ENCODE data around the gene STAU1.
"Not testable (repeated sequence)": the region's sequence is repeated elsewhere in the genome, so short reads cannot be mapped to it uniquely, and the experiment has no call there.

Gene STAU1

DNA sequence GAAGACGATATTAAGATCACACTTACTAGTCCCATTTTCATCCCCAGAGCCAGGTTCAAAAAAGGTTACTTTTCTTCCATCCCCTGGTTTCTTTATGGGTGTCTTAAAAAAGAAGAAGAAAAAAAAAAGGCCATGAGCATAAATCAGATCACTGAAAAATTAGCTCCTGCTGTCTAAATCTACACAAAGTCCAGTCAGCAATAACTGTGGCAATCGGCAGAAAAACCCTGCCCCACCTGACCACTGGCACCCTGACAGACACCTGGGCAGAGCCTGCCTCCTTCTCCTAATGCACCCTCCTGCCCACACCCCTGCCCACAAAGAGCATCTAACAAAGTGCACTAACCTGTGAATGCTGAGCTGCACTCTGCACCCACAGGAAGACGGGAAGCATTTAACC, 69.8 kb downstream of the STAU1 start:
- no peak for DNase-seq (ENCODE audit: low spot score)

DNA sequence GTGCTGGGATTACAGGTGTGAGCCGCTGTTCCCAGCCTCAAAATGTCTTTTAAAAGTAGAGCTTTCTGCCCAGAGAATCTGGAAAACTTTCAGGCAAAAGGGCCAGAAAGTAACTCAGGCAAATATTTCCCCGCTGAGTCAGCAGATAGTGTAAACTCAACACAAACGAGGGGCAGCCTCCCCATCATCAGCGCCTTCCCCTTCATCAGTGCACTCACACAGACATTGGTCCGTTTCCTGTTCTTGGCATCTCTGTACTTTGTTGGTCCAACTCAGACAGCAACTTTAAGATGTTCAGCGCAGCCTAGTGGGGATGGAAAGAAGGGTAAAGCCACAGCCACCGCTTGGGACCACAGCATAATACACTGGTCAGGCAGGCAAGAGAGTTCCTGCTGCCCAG, 72.6 kb downstream of the STAU1 start:
- no peak for DNase-seq (ENCODE audit: low spot score)

- no peak for DNase-seq (ENCODE audit: low spot score)
Observed at GRCh38 chr20:49112596-49113274, 75.4 kb downstream of the STAU1 start.

- DNase-seq (ENCODE audit: low spot score) = no peak
Observed at GRCh38 chr20:49110767-49111694, 77.1 kb downstream of the STAU1 start.

DNA sequence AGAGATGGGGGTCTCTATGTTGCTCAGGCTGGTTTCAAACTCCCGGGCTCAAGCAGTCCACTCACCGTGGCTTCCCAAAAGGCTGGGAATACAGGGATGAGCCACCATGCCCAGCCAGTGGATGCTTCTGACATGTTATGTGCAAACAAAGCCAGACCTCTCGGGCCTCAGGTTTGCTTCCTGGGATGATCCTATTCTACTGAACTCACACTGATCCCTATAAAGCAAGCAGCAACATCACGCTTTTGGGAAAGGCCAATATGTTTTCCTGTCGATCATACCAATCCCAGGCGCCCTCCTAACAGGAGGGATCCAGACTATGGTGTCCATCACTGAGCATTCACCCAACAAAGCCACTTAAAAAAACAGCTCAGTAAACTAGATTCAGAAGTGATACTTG, 81.8 kb downstream of the STAU1 start:
- no peak for DNase-seq (ENCODE audit: low spot score)

DNA sequence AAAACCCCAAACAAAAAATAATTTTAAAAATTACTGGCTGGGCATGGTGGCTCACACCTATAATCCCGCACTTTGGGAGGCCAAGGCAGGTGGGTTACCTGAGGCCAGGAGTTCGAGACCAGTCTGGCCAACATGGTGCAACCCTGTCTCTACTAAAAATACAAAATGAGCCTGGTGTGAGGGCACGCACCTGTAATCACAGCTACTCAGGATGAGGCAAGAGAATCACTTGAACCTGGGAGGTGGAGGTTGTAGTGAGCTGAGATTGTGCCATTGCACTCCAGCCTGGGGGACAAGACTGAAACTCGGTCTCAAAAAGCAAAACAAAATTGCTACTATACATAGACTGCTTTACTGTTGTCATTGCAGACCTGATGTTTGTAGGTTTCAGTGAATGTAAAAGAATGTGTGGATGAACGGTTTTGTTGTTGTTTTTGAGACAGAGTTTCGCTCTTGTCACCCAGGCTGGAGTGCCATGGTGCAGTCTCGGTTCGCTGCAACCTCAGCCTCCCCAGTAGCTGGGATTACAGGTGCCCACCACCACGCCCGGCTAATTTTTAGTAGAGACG, 83.1 kb downstream of the STAU1 start:
- DNase-seq (ENCODE audit: low spot score) = not testable (repeated sequence)

- DNase-seq (ENCODE audit: low spot score) = no peak
Observed at GRCh38 chr20:49104365-49104648, 83.8 kb downstream of the STAU1 start.

- no peak for DNase-seq (ENCODE audit: low spot score)
Observed at GRCh38 chr20:49103647-49104364, 84.3 kb downstream of the STAU1 start.

GRCh38 chr20:49103019-49103418, 85.1 kb downstream of the STAU1 start:
- DNase-seq (ENCODE audit: low spot score) = no peak

DNA sequence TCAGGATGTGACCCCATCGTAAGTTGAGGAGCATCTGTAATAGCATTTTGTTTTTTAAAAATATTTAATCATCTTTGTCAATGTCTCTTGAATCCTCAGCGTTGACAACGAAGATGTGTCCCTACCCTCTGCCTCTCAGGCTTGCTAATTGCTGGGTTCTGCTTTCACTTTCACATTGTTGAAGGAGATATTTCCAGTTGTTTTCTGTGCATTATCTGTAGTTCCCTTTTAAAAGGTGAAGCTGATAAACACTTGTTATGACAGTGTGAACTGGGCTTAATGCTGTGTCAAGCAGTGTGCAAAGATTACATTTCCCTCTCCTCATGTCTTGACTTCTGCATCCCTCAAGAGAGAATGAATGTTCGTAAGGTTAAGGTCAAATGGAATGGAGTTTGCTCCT, 87.2 kb downstream of the STAU1 start:
- no peak for DNase-seq (ENCODE audit: low spot score)

- DNase-seq (ENCODE audit: low spot score) = not testable (repeated sequence)
Observed at GRCh38 chr20:49100292-49100691, 87.8 kb downstream of the STAU1 start.

- DNase-seq (ENCODE audit: low spot score) = no peak
Observed at GRCh38 chr20:49099011-49099410, 89.1 kb downstream of the STAU1 start.

DNA sequence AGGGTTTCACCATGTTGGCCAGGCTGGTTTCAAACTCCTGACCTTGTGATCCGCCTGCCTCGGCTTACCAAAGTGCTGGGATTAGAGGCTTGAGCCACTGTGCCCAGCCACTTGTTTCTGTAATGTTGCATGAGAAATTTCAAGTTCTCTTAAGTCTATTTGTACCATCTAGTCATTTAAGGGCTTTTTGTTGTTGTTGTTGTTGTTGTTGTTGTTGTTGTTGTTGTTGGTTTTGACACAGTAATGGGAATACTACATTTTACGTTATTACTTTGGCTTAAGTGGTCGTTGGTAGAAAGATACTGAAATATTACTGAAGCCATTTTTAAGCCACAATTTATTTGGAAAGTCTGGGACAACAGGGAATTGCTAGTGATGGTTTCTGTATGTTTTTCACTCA, 90.0 kb downstream of the STAU1 start:
- no peak for DNase-seq (ENCODE audit: low spot score)

DNA sequence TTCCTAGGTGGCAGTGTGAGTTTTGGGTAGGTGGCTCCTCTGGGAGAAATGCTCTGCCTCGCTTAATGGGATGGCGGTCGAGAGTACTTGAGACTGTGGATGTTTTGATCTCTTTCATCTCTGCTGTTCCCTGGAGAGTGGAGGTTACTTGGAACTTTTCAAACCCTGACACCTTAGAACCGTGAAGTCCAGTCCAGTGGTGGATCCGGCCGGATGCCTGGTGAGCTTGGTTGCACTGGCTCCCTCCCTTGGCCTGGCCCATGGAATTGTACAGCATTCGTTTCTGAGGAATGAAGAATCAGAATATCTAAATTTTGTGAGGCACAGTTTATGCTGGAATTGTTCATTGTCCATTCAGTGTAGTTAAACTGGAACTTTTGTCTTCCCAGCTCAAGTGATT, 91.0 kb downstream of the STAU1 start:
- DNase-seq (ENCODE audit: low spot score) = no peak

GRCh38 chr20:49096203-49096730, 91.9 kb downstream of the STAU1 start:
- no peak for DNase-seq (ENCODE audit: low spot score)

DNA sequence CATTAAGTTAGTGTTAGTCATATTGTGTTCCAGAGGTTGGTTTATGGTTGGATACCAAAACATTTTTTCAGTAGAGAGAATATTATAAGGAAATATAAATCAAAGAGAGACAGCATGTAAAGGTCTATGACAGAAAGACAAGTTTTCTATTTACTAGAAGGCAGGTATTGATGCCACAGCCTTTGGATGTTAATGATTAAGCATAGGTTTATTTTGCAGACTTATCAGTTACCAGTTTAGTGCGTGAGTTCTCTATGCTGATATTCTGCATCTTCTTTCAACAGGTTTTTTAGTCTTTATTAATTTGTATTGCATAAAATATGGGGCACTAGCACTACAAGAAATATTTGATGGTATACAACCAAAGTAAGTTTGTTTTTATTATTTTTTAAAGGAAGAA, 96.4 kb downstream of the STAU1 start:
- DNase-seq (ENCODE audit: low spot score) = no peak

DNA sequence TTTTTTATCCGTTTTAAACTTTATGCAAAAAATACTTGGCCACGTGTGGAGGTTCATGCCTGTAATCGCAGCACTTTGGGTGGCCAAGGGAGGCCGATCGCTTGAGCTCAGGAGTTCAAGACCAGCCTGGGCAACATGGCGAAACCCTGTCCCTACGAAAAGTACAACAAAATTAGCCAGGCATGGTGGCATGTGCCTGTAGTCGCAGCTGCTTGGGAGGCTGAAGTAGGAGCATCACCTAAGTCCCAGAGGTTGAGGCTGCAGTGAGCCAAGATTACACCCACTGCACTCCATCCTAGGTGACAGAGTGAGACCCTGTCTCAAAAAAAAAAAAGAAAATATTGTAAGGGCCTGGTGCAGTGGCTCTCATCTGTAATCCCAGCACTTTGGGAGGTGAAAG, 97.0 kb downstream of the STAU1 start:
- no peak for DNase-seq (ENCODE audit: low spot score)

GRCh38 chr20:49082295-49082694, 105.8 kb downstream of the STAU1 start:
- DNase-seq (ENCODE audit: low spot score) = not testable (repeated sequence)

GRCh38 chr20:49078310-49078709, 109.8 kb downstream of the STAU1 start:
- no peak for DNase-seq (ENCODE audit: low spot score)

DNA sequence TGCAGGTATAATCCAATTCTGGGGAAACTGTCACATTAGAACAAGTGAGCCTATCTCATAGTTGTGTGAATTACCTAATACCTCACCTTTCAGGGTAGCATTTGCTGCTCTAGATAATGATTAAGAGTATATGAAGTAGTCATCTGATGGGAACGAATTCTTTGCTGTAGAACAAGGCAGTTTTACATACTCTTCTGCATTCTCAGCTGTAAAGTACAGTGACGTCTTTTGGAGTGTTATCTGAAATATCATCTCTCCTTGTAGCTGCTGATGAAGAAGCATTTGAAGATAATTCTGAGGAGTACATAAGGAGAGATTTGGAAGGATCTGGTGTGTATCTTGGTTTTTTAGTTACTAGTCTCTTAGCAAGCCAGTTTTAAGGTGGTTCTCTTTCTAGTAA, 113.6 kb downstream of the STAU1 start:
- no peak for DNase-seq (ENCODE audit: low spot score)
